Gastrocnemius medialis (tissue), 4 donors: ENCODE results near the gene LIMCH1.

Experiments
- CTCF ChIP-seq, 5 experiments: fragments of 450-650 bp in 3 of 5; fragments of 200-600 bp in 2 of 5; sonication (generic) in 2 of 5; IDR thresholded peaks in 4 of 5; conservative IDR thresholded peaks in 1 of 5; 1 replicate in 4 of 5; 2 replicates in 1 of 5; pipeline ENCODE4 v1.5.1; 2016 to 2019; ENCODE audit warnings: antibody characterized with exemption in 5 of 5, mild to moderate bottlenecking in 3 of 5, moderate library complexity in 3 of 5
- POLR2A ChIP-seq, 2 donors: fragments of 450-650 bp; IDR thresholded peaks; one replicate each; pipeline ENCODE4 v1.6.1; 2017; ENCODE audit warnings: antibody characterized with exemption in 2 of 2, mild to moderate bottlenecking in 2 of 2, moderate library complexity in 2 of 2

GRCh38 chr4:41624765-41625164, 86.8 kb downstream of the LIMCH1 start:
- no peak for TF ChIP-seq CTCF (IDR thresholded peaks at IDR 0.05 in 4 of 5, conservative IDR thresholded peaks at IDR 0.05 in 1 of 5)
- no peak for TF ChIP-seq POLR2A (IDR thresholded peaks at IDR 0.05)
